HG03060 (cell line): Measurements from ENCODE around the gene PDE7B.

Source experiments
- ATAC-seq: cut with Tn5 transposase; IDR thresholded peaks from one replicate; pipeline ENCODE4 v1.9.1; 2021; ENCODE audit warnings: low read depth, moderate number of reproducible peaks; ENCODE audit not compliant: unreplicated experiment

Gene PDE7B

GRCh38 chr6:135851442-135852271 lies at the start of gene PDE7B:
Gene PDE7B, plus strand, starts transcription at chr6:135851701.
- ATAC-seq, result peak; percentile 63

GRCh38 chr6:135801755-135802465 lies 49.6 kb upstream of the PDE7B start:
- ATAC-seq, result no peak

DNA sequence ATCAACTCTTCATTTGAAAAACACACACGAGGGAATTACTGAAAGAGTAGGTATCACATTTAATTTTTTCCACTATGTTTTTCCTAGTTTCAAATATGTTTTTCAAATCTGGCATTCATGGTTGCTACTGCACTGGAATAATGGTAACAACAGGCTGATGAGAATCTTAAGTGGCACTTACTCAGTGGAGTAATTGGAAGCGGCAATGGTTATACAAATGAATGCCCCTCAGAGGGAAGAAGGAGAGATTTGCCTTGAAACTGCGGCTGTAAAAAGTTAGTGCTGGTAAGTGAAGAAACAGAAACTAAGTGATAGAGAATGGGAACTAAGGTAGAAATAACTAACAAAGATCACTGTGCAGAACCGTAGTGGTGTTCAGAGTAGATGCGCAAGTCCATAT lies 41.0 kb upstream of the PDE7B start:
- ATAC-seq, result no peak

DNA sequence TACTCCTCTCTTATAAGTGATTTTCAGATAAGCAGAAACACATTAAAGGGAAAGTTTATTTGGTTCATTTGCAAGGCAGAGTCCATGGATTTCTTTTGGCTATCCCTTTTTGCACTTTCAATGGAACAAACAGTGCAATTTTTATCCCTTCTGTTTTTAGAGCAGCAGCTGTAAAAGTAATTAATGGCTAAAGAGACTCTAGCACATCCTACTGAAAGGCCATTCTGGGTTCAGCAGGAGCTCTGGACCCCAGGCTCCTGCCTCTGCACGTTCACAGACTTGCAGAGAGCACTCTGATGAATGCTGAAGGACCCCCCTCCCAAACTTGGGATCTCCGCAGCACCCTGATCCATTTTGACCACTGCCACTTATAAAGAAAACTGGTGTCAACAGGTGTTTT lies 40.3 kb upstream of the PDE7B start:
- no peak for ATAC-seq

DNA sequence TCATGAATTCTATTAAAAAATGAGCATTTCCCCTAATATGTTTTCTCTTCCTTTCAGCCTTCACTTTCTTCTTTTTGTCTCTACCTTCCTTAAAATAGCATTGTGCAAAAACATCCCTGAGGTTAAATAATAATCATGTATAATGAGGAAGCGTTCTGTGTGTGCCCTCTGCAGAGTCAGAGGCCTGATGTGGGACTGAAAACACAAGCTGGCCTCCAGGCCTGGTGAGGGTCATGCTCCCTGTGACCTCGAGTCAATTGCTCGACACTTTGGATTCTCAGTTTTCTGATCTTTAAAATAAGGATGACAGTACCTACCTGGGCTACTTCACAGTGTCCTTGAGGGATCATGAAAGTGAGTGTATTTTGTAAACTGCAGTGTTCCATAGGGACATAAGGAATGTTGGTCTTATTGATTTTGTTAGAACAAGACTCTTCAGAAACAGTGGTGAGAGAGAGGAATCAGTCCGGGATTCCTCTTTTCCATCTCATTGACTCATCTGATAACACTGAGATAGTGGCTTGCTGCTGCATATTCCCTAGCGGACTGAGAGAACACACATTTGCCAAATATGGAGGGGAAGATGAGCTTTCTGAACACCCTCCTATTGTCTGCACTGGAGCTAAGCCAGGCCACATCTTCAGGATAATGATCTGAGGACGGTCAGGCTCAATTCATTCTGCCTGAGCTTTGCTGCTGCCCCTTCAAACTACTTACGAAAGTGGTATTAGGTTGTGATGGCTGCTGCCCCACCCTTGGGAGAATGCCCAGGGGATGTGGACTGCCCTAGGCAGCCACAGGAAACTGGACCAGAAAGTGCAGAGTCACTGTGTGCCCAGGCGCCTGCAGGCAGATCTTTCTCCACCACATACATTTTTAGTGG lies 39.6 kb upstream of the PDE7B start:
- no peak for ATAC-seq

GRCh38 chr6:135813401-135813800 lies 38.1 kb upstream of the PDE7B start:
- ATAC-seq, result no peak

DNA sequence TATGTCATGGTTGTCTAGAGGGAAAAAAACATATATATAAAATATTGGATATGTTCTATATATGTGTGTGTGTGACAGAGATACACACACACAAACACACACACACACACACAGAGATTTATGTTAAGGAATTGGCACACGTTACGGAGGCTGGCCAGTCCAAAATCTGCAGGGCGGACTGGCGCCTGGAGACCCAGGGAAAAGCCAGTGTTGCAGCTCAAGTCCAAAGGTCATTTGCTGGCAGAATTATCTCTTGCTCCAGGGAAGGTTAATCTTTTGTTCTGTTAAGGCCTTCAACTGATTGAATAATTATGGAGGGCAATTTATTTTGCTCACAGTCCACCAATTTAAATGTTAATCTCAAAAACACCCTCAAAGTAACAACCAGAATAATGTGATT lies 37.5 kb upstream of the PDE7B start:
- no peak for ATAC-seq

DNA sequence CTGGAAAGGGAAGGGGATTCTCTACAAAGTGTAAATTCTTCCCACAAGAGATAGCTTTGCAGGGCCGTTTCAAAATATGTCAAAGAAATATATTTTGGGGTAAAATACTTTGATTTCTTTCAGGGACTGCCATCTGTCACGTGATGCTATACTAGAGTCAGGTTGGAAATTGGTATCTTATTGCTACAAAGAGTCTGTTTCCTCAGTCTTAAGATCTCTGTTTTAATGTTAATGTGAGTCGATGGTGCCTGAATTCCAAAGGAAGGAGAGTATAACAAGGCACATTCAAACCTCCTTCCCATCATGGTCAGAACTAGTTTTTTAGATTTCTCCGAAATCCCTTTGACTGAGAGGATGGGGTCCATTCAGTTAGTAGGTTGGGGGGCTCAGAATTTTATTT lies 36.3 kb upstream of the PDE7B start:
- ATAC-seq, result no peak

- ATAC-seq, result no peak
Measured at GRCh38 chr6:135817035-135817434, 34.5 kb upstream of the PDE7B start.

DNA sequence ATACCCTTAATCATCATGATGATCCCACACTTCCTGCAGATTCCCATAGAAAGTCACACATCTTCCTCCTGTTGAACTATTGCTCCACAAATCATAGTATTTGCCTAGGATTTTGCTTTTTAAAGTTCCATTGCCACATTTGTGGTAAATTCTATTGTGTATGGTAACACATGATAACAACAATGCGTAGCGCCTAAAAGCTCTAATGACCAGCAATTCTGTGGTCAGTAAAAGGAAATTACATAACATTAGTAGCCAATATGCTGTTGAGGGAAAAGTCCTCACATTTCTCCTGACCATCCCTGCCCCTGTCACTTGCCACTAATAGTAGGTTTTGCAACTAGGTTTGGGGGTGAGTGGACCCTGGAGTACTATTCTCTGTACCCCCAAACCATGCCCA lies 31.8 kb upstream of the PDE7B start:
- ATAC-seq, result no peak

- ATAC-seq, result no peak
Measured at GRCh38 chr6:135820340-135820739, 31.2 kb upstream of the PDE7B start.

GRCh38 chr6:135823851-135824250 lies 27.6 kb upstream of the PDE7B start:
- ATAC-seq, result no peak

DNA sequence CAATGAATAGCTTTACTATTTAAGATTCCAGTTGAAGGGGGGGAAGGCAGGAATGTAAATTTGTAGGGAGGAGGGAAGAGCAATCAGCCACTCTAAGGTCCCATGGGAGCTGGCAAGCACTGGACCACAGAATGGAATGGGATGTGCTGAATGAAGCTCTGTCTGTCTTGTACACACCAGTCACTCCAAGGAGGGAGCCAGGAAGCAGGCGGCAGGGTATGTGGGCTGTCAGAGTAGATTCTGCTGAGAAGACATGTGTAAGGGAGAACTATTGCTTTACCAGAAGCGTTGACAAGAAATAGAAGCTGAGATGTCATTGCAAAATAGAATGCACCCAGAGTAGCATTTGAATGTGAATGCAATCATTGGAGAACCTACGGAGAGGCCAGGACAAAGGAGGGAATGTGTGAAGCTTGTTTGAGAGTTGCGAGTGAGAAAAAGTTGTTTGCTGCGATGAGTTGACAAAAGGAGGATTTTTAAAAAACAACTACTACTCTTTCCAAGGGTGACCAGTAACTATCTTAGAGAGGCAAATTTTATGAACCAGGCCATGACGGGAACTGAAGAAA lies 25.2 kb upstream of the PDE7B start:
- no peak for ATAC-seq

DNA sequence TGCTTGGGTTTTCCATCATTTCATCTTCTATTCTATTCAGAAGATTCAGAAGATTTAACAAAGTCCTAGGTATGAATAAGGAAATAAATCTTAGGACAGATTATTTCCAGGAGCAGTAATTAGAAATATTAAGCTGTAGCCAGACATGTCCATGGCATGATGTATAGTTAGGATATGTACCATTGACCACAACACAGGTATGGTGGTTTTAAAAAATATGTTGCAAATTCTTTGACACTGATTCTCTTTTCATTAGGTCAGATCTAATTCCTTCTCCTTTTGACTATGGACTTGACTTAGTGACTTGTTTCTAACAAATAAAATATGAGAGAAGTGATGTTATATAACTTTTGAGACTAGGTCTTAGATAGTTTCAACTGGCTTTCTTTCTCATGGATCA lies 23.5 kb upstream of the PDE7B start:
- no peak for ATAC-seq

DNA sequence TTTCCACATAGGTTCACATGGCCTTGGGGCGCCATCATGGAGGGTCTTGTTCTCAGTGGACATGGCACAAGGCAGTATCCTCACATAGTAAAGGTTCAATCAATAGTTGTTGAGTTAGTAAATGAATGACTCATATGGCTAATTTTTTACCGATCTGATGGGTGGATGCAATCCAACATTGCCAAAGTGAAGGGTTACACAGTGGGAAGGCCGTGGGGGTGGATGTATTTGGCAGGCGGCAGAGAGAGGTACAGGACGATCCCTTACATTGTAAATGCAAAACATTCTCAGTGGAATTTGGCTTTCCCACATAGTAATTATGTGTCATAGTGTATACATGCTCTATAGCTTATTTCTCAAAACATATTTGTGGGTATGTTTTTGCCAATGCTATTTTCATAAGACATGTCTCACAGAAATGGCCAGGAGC lies 21.0 kb upstream of the PDE7B start:
- no peak for ATAC-seq

GRCh38 chr6:135831016-135831415 lies 20.5 kb upstream of the PDE7B start:
- no peak for ATAC-seq

- ATAC-seq, result no peak
Measured at GRCh38 chr6:135832166-135832565, 19.3 kb upstream of the PDE7B start.

GRCh38 chr6:135833771-135834170 lies 17.7 kb upstream of the PDE7B start:
- ATAC-seq, result no peak

- no peak for ATAC-seq
Measured at GRCh38 chr6:135837735-135838449, 13.6 kb upstream of the PDE7B start.

GRCh38 chr6:135839121-135839520 lies 12.4 kb upstream of the PDE7B start:
- ATAC-seq, result no peak
